IPS-18a (cell line): ENCODE results near the gene THUMPD3.

Source experiments
- H3K27ac ChIP-seq: one replicate; pipeline ENCODE4 v1.5.1; 2013; ENCODE audit warnings: low read length
- H3K27me3 ChIP-seq: one replicate; pipeline ENCODE4 v1.6.1; 2013; ENCODE audit warnings: mild to moderate bottlenecking, low read length; ENCODE audit not compliant: control insufficient read depth, insufficient read depth
- H3K36me3 ChIP-seq: one replicate; pipeline ENCODE4 v1.6.1; 2013; ENCODE audit warnings: low read depth, low read length; ENCODE audit not compliant: control insufficient read depth
- H3K4me1 ChIP-seq: one replicate; pipeline ENCODE4 v1.6.1; 2013; ENCODE audit warnings: low read depth, low read length; ENCODE audit not compliant: control insufficient read depth
- H3K4me3 ChIP-seq: one replicate; pipeline ENCODE4 v1.5.1; 2013; ENCODE audit warnings: low read length
- H3K9ac ChIP-seq: one replicate; pipeline ENCODE4 v1.6.1; 2013; ENCODE audit warnings: mild to moderate bottlenecking, low read length, moderate library complexity
- H3K9me3 ChIP-seq: one replicate; pipeline ENCODE4 v1.6.1; 2013; ENCODE audit warnings: low read depth, low read length; ENCODE audit not compliant: control insufficient read depth

The THUMPD3 gene

DNA sequence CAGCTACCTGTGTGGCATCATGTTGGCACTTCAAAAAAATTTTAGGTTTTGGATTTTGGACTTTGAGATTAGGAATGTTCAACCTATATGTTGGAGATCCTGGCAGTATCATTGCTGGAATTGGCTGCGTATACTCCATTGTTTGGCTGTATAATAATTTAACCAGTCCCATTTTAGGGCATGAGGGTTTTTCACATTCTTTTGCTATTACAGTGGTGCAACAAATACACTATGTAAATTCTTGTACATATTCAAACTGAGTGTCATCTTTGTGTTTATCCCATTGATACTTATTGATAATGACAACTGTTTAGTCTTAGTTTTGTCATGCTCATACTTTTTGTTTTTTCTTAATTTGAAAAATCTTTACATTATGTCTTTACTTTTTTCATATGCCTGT, 6.7 kb downstream of the THUMPD3 start:
- no peak overlapping the region for H3K4me3 ChIP-seq
- H3K36me3 ChIP-seq: peaks cover 86% of the 10 kb centered on the region
- no peaks in the 10 kb centered on the region for H3K4me1 ChIP-seq
- no peaks in the 10 kb centered on the region for H3K9me3 ChIP-seq
- H3K27ac ChIP-seq: no peak overlapping the region
- no peak overlapping the region for H3K9ac ChIP-seq
- H3K27me3 ChIP-seq: no peaks in the 10 kb centered on the region

DNA sequence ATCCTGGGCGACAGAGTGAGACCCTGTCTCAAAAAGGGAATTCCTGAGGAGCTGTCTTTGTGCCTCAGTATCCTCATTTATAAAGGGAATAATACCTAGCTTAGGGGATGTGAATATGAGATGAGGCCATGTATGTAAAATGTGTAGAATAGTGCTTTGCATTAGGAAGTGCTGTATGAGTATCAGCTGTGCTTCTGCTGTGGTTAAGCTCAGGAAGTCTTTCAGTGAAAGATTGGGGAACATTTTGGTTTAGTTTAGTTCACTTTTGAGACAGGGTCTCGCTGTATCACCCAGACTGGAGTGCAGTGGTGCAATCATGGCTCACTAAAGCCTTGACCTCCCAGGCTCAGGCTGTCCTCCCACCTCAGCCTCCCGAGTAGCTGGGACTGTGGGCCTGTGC, 10.6 kb downstream of the THUMPD3 start:
- peaks cover 87% of the 10 kb centered on the region for H3K36me3 ChIP-seq
- H3K27me3 ChIP-seq: no peaks in the 10 kb centered on the region
- no peak overlapping the region for H3K4me3 ChIP-seq
- H3K9me3 ChIP-seq: no peaks in the 10 kb centered on the region
- H3K4me1 ChIP-seq: no peaks in the 10 kb centered on the region
- H3K27ac ChIP-seq: no peak overlapping the region
- H3K9ac ChIP-seq: no peak overlapping the region

DNA sequence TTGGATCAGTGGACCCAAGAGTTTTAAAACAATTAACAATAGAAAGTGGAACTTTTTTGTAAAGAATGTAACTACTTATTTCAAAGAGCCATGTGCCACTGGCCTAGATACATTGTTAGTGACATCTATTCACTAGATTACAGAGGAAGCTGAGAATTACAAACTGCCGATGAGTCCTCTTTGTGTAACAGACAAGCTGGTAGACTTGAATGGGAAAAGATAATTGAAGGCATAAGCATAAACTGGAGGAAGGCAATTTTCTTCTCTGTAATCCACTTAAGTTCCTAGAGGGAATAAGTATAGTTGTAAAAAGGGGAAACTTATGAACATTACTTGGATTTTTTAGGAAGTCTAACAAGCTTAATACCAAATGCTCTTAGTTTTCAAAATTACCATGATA, 15.1 kb downstream of the THUMPD3 start:
- H3K9ac ChIP-seq: no peak overlapping the region
- H3K9me3 ChIP-seq: no peaks in the 10 kb centered on the region
- H3K36me3 ChIP-seq: peaks cover 68% of the 10 kb centered on the region
- H3K4me3 ChIP-seq: no peak overlapping the region
- no peak overlapping the region for H3K27ac ChIP-seq
- no peaks in the 10 kb centered on the region for H3K27me3 ChIP-seq
- no peaks in the 10 kb centered on the region for H3K4me1 ChIP-seq

DNA sequence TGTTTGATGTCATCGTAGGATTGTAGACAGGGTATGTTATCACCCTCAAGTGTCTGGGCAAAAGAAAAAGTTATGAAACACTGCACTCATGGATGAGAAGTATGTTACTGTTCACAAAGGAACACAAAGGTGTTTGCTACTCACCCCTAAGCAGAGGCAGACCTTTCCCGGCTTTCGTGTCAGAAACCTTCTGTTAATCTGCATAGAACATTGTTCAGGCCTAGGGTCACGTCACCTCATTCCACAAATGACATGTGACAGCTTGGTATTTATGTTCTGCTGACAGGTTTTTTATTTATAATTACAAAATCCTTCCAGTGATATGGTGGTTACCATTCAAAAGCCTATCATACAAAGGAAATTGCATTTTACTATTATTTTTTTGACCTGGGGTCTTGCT, 16.5 kb downstream of the THUMPD3 start:
- H3K36me3 ChIP-seq: peaks cover 68% of the 10 kb centered on the region
- H3K9ac ChIP-seq: no peak overlapping the region

DNA sequence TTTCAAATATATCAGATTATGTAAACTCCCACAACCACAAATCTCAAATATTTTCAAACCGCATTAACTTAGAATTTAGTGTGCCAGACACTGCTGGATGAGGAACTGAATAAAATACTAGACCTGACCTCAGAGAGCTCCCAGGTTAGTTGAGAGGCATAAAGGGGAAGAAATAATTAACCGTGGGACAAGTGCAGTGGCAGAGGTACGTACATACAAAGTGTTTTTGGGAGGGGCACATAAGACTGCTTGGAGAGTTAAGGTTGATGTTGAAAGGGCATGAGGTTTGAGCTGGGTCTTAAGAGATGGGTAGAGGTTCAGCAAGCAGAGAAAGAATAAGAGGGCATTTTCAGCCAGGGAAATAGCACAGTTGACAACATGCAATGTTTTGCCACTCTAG, 17.2 kb downstream of the THUMPD3 start:
- Histone ChIP-seq H3K4me3 (no peak overlapping the region), H3K4me1 (no peaks in the 10 kb centered on the region), H3K27me3 (no peaks in the 10 kb centered on the region), H3K27ac (no peak overlapping the region), H3K9ac (no peak overlapping the region), H3K9me3 (no peaks in the 10 kb centered on the region), H3K36me3 (peaks cover 71% of the 10 kb centered on the region)

More for the DNA sequence above, 16.5 kb downstream of the THUMPD3 start:
- no peaks in the 10 kb centered on the region for H3K4me1 ChIP-seq
- H3K27me3 ChIP-seq: no peaks in the 10 kb centered on the region
- no peaks in the 10 kb centered on the region for H3K9me3 ChIP-seq
- H3K4me3 ChIP-seq: no peak overlapping the region
- H3K27ac ChIP-seq: no peak overlapping the region

DNA sequence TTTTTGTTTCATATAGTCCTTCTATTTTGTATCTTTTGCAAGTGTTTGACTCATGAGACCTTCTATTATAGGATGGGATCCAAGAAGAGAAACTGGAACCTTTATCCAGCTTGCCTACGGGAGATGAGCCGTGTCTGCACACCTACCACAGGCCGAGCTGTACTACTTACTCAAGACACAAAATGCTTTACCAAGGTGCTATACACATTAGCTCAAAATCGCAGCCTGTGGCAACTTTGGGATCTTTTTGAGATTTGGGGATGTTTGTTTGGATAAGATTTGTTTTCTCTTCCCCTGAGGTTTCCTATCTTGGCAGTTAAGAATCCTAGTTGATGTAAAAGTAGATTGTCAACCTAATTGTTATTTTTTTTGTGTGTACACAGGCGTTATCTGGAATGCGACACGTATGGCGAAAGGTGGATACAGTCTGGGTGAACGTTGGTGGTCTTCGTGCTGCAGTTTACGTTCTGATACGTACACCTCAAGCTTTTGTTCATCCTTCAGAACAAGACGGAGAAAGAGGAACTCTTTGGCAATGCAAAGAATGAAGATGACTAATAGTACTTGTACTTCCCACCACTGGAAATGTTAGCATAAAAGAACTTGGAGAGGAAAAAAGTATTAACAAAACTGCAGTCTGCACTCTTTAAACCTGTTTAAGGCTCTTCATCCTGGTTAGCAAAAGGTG, 21.4 kb downstream of the THUMPD3 start:
- peaks cover 77% of the 10 kb centered on the region for H3K36me3 ChIP-seq
- no peak overlapping the region for H3K4me3 ChIP-seq
- H3K27ac ChIP-seq: peak overlapping the region; percentile 67

DNA sequence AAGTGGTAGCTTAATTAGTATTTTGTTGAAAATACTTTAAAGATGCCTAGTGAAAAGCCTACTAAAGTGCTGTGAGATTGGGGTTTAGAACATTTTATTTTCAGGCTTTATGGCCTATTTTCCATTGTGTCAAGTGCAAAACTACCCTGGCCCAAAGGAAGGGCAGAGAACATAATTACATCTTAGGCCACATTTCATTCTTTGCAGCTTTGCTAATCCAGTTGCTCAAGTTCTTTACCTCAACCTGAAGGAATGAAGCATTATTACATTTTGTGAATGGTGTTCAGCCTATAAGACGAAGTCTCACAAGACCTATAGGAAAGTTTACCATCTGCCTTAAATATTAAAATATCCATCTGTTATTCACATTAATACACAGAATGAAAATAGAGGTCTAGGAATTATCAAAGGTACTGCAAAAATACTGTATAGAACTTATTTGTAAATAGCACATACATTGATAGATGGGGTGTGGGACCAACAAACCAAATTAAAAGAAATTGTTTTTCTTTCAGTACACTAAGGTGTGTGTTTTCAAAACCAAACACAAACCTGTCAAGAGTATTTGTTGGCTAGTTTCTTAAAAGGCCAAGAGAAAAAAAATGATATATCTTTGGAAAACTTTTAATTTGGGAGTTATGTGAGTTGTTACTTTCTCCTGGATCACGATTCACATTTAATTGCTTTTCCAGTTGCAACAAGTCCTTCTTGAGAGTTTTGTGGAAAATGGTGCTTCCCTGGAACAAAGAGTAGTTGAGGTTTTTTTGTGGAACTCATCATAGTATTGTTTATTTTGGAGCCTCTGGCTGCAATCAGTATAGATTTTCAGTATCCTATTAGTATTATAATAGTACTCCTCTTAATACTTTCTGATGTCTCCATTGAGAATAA, 22.6 kb downstream of the THUMPD3 start:
- no peak overlapping the region for H3K27ac ChIP-seq
- no peaks in the 10 kb centered on the region for H3K27me3 ChIP-seq
- H3K9me3 ChIP-seq: no peaks in the 10 kb centered on the region
- H3K9ac ChIP-seq: no peak overlapping the region
- H3K4me1 ChIP-seq: no peaks in the 10 kb centered on the region
- H3K36me3 ChIP-seq: peaks cover 81% of the 10 kb centered on the region
- no peak overlapping the region for H3K4me3 ChIP-seq

More for the DNA sequence above, 21.4 kb downstream of the THUMPD3 start:
- no peaks in the 10 kb centered on the region for H3K4me1 ChIP-seq
- no peak overlapping the region for H3K9ac ChIP-seq
- H3K27me3 ChIP-seq: no peaks in the 10 kb centered on the region
- H3K9me3 ChIP-seq: no peaks in the 10 kb centered on the region

- no peaks in the 10 kb centered on the region for H3K9me3 ChIP-seq
- H3K36me3 ChIP-seq: peaks cover 82% of the 10 kb centered on the region
- no peak overlapping the region for H3K4me3 ChIP-seq
- H3K27me3 ChIP-seq: no peaks in the 10 kb centered on the region
- no peaks in the 10 kb centered on the region for H3K4me1 ChIP-seq
- H3K9ac ChIP-seq: no peak overlapping the region
- H3K27ac ChIP-seq: no peak overlapping the region
Measured at GRCh38 chr3:9386078-9386459, 23.2 kb downstream of the THUMPD3 start.

DNA sequence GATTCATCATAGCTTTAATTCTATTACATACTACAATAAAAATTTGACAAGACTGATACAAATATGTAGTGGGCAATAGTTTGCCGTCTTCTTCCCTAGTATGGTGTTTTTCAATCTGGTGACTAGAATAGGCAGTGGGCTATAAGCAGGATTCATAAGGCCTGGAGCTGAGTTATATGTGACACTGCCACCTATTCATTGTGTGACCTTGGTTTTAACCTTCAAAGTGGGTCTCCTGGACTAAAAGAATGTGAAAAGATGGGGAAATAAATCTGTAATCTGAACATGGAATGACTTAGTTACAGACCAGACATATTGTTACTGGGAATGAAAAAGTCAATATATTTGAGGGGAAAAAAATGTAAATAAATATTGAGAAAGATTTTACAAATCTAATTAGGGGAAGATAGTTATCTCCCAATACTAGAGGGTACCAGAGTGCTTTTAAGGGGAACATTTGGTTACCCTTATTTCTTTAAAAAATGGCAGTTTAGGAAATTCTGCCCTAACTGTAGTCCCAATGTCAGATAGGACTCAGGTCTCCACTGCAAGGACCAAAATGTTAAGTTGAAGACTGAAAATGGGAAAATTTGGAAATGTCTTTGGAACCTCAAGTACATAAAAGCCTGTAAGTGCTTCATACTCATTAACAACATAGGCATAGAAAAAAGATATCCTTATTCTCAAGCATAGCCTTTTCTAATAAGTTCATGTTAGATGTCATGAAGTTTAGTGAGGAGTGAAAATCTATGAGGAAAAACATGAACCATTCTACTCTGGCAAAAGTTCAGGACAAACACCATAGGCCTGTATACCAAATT, 23.9 kb downstream of the THUMPD3 start:
- Histone ChIP-seq H3K36me3 (peaks cover 85% of the 10 kb centered on the region), H3K9me3 (no peaks in the 10 kb centered on the region), H3K27me3 (no peaks in the 10 kb centered on the region), H3K4me1 (no peaks in the 10 kb centered on the region), H3K27ac (no peak overlapping the region), H3K9ac (no peak overlapping the region), H3K4me3 (no peak overlapping the region)

- Histone ChIP-seq H3K9ac (no peak overlapping the region), H3K27me3 (no peaks in the 10 kb centered on the region), H3K4me3 (no peak overlapping the region), H3K36me3 (peaks cover 91% of the 10 kb centered on the region), H3K4me1 (no peaks in the 10 kb centered on the region), H3K27ac (no peak overlapping the region), H3K9me3 (no peaks in the 10 kb centered on the region)
Measured at GRCh38 chr3:9387322-9387655, 24.4 kb downstream of the THUMPD3 start.

DNA sequence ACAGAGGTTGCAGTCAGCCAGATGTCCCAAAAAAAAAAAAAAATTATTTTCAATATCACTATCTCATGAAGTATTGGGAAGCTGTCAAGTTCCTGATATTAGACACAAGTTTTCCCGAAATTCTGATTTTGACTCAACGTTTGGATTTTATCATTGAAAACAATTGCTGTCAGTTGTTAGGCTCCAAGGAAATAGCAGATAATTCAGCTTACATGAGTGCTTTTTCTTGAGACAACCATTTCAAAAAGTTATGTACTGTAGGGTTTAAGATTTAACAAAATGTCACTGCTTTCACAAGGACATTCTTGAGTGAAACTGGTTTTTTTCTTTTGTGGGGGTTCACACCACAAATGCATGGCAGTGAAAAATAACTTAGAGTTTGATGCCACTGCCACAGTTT, 25.3 kb downstream of the THUMPD3 start:
- H3K9ac ChIP-seq: no peak overlapping the region
- no peaks in the 10 kb centered on the region for H3K4me1 ChIP-seq
- H3K36me3 ChIP-seq: peaks cover 96% of the 10 kb centered on the region
- H3K27me3 ChIP-seq: no peaks in the 10 kb centered on the region
- H3K27ac ChIP-seq: no peak overlapping the region
- no peaks in the 10 kb centered on the region for H3K9me3 ChIP-seq
- H3K4me3 ChIP-seq: no peak overlapping the region
